Measurements from ENCODE around the gene CYP4F8. TPM values are rescaled to one million over a fixed set of nuclear protein-coding genes. Genes with fewer than 3 reads are reported as not detected.

The CYP4F8 gene
- total RNA-seq, 1 experiment from 2014 or later: not detected

- no peaks in the 10 kb centered on the region for H3K9me3 ChIP-seq (ENCODE audit: control insufficient read depth, insufficient read depth, low read depth, low read length)
- no peaks in the 10 kb centered on the region for H3K4me1 ChIP-seq (ENCODE audit: control insufficient read depth, insufficient read depth, low read length)
- DNase-seq (ENCODE audit: low read depth, low spot score) (no peak), ATAC-seq (no peak)
- H3K36me3 ChIP-seq (ENCODE audit: control insufficient read depth, insufficient read depth, low read length): no peaks in the 10 kb centered on the region
- in situ Hi-C loops (cut with HindIII; ENCODE audit: low pct_unique_long_range_greater_than_20kb, low sequenced_read_pairs): no loop called here
- no peak overlapping the region for H3K4me3 ChIP-seq (ENCODE audit: low read depth in 2 of 2, low read length in 2 of 2)
- H3K27ac ChIP-seq (ENCODE audit: low read length): no peak overlapping the region
- H3K27me3 ChIP-seq (ENCODE audit: control insufficient read depth, insufficient read depth, low read length): no peaks in the 10 kb centered on the region
- intact Hi-C loops (cut with micrococcal nuclease; ENCODE audit: unreplicated experiment): no loop called here
- POLR2A ChIA-PET: no interaction called here
- BruUV-seq (replicated peaks): no TSS peak
- TF ChIP-seq SIN3A (IDR thresholded peaks at IDR 0.05; ENCODE audit: borderline replicate concordance, insufficient read depth, low read depth, low read length) (no peak), POLR2AphosphoS5 (IDR thresholded peaks at IDR 0.05; ENCODE audit: low read depth, low read length) (no peak)
- CTCF ChIA-PET: no interaction called here
Measured at GRCh38 chr19:15663247-15663646, 48.2 kb downstream of the CYP4F8 start.

DNA sequence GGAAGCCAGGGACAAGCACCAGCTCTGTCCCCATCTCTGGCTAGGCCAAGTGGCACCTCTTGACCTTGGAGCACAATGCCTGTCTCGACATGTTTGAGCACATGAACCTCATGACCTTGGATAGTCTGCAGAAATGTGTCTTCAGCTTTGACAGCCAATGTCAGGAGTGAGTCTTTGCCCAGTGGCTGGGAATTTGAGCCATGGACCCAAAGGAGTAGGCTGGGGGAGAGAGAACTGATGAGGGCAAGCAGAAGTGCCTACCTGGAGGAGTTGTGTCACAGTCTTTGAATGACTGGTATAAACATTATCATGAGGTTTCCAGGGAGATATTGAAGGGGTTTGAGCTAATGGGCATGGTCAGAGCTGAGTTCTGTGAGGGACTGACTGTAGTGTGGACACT, 51.2 kb downstream of the CYP4F8 start:
- intact Hi-C loops (cut with micrococcal nuclease; ENCODE audit: unreplicated experiment): no loop called here
- Histone ChIP-seq H3K36me3 (ENCODE audit: control insufficient read depth, insufficient read depth, low read length) (no peaks in the 10 kb centered on the region), H3K27ac (ENCODE audit: low read length) (no peak overlapping the region), H3K4me3 (ENCODE audit: low read depth in 2 of 2, low read length in 2 of 2) (no peak overlapping the region), H3K9me3 (ENCODE audit: control insufficient read depth, insufficient read depth, low read depth, low read length) (no peaks in the 10 kb centered on the region), H3K27me3 (ENCODE audit: control insufficient read depth, insufficient read depth, low read length) (no peaks in the 10 kb centered on the region), H3K4me1 (ENCODE audit: control insufficient read depth, insufficient read depth, low read length) (no peaks in the 10 kb centered on the region)
- no TSS peak for BruUV-seq (replicated peaks)
- in situ Hi-C loops (cut with HindIII; ENCODE audit: low pct_unique_long_range_greater_than_20kb, low sequenced_read_pairs): no loop called here
- DNase-seq (ENCODE audit: low read depth, low spot score) (no peak), ATAC-seq (no peak)
- ChIA-PET CTCF (no interaction called here), POLR2A (no interaction called here)
- TF ChIP-seq CTCF (IDR thresholded peaks at IDR 0.05): no peak
- no peak for TF ChIP-seq POLR2AphosphoS5 (IDR thresholded peaks at IDR 0.05; ENCODE audit: low read depth, low read length)
- no peak for TF ChIP-seq SIN3A (IDR thresholded peaks at IDR 0.05; ENCODE audit: borderline replicate concordance, insufficient read depth, low read depth, low read length)

DNA sequence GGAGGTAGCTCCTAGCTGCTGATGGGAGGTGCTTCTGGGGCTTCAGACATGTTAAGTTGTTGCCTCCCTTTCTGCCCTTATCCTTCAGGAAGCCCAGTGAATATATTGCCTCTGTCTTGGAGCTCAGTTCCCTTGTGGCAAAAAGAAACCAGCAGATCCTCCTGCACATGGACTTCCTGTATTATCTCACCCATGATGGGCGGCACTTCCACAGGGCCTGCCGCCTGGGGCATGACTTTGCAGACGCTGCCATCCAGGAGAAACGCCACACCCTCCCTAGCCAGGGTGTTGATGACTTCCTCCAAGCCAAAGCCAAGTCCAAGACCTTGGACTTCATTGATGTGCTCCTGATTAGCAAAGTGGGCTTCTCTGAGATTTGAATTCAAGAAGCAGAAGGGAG, 51.9 kb downstream of the CYP4F8 start:
- ATAC-seq (no peak), DNase-seq (ENCODE audit: low read depth, low spot score) (no peak)
- ChIA-PET POLR2A (interaction anchor here (0.5 kb wide), 1 partner anchor 38 kb away, joined by 3 read pairs; no protein-coding TSS in a partner anchor), CTCF (no interaction called here)
- H3K27ac ChIP-seq (ENCODE audit: low read length): no peak overlapping the region
- H3K4me3 ChIP-seq (ENCODE audit: low read depth in 2 of 2, low read length in 2 of 2): no peak overlapping the region
- no peaks in the 10 kb centered on the region for H3K36me3 ChIP-seq (ENCODE audit: control insufficient read depth, insufficient read depth, low read length)
- no peaks in the 10 kb centered on the region for H3K9me3 ChIP-seq (ENCODE audit: control insufficient read depth, insufficient read depth, low read depth, low read length)
- no peak for TF ChIP-seq POLR2AphosphoS5 (IDR thresholded peaks at IDR 0.05; ENCODE audit: low read depth, low read length)
- no peak for TF ChIP-seq SIN3A (IDR thresholded peaks at IDR 0.05; ENCODE audit: borderline replicate concordance, insufficient read depth, low read depth, low read length)
- TF ChIP-seq REST (IDR thresholded peaks at IDR 0.05; ENCODE audit: insufficient read depth in 1 of 2, low read depth in 2 of 2, low read length in 1 of 2): no peak
- no peak for TF ChIP-seq CTCF (IDR thresholded peaks at IDR 0.05)
- no peak for TF ChIP-seq TCF7L2 (IDR thresholded peaks at IDR 0.05; ENCODE audit: low read depth, low read length)
- H3K4me1 ChIP-seq (ENCODE audit: control insufficient read depth, insufficient read depth, low read length): no peaks in the 10 kb centered on the region
- BruUV-seq (replicated peaks): no TSS peak
- in situ Hi-C loops (cut with HindIII; ENCODE audit: low pct_unique_long_range_greater_than_20kb, low sequenced_read_pairs): no loop called here
- no peaks in the 10 kb centered on the region for H3K27me3 ChIP-seq (ENCODE audit: control insufficient read depth, insufficient read depth, low read length)
- intact Hi-C loops (cut with micrococcal nuclease; ENCODE audit: unreplicated experiment): no loop called here
